Measurements from ENCODE around the gene NHSL1. TPM values are rescaled to one million over a fixed set of nuclear protein-coding genes. Genes with fewer than 3 reads are reported as not detected.
A peak's percentile ranks its signal among the peaks of the same experiment; 100 is the strongest.

Gene NHSL1
- total RNA-seq, 2 experiments from 2014 or later, result 0.20 to 0.35 TPM

DNA sequence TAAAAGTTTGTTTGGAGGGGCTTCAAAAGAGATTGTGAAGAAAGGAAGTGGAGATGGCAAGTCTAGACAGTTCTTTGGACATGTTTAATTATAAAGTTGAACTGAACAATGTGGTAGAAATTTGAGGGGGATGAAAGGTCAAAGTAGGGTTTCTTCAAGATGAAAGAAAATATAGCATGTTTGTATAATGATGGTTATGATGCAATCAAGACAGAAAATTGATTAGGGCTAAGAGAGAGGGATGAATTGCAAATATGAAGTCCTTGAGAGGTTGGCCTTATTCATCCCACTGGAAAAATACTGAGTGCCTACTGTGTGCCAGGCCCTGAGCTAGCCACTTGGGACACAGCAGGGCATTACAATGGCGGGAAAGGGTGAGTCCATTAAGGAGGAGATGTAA, 37.6 kb downstream of the NHSL1 start:
- no peak for ATAC-seq
- no peak overlapping the region for H3K4me3 Mint-ChIP-seq
- H3K4me1 Mint-ChIP-seq, result peaks cover 4% of the 10 kb centered on the region
- no peak for DNase-seq
- CTCF ChIA-PET, result no interaction called here
- H3K9me3 Mint-ChIP-seq (ENCODE audit: low read depth), result no peaks in the 10 kb centered on the region
- H3K27ac Mint-ChIP-seq, result no peak overlapping the region
- H3K36me3 Mint-ChIP-seq, result peaks cover 1% of the 10 kb centered on the region
- H3K27me3 Mint-ChIP-seq, result no peaks in the 10 kb centered on the region

DNA sequence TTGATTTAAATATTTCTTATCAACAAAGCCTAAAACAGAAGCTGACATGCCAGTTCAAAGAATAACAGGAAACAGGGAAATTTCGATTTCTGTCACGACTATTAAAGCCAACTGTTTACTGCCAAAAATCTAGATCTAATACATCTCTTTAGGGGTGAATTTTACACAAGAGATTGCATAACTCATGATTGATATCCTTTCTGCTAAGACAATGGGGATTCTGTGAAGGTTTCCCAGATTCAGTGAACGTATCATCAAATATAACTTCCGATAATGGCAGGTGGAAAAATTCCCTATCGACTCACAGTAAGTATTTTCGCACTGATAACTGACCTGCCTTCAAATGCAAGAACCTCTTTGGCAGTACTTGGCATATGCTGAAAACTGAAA, 42.9 kb downstream of the NHSL1 start:
- H3K9me3 Mint-ChIP-seq (ENCODE audit: low read depth), result no peaks in the 10 kb centered on the region
- no peak for DNase-seq
- peak overlapping the region; percentile 76 for H3K27ac Mint-ChIP-seq
- peaks cover 1% of the 10 kb centered on the region for H3K36me3 Mint-ChIP-seq
- peak overlapping the region; percentile 16 for H3K4me3 Mint-ChIP-seq
- peaks cover 20% of the 10 kb centered on the region for H3K4me1 Mint-ChIP-seq
- no peaks in the 10 kb centered on the region for H3K27me3 Mint-ChIP-seq
- CTCF ChIA-PET, result interaction anchor here (1.2 to 2.2 kb wide), 6 partner anchors 15 to 341 kb away, joined by 3 to 8 read pairs (median 5); partner anchors contain the start of gene HEBP2
- no peak for ATAC-seq

DNA sequence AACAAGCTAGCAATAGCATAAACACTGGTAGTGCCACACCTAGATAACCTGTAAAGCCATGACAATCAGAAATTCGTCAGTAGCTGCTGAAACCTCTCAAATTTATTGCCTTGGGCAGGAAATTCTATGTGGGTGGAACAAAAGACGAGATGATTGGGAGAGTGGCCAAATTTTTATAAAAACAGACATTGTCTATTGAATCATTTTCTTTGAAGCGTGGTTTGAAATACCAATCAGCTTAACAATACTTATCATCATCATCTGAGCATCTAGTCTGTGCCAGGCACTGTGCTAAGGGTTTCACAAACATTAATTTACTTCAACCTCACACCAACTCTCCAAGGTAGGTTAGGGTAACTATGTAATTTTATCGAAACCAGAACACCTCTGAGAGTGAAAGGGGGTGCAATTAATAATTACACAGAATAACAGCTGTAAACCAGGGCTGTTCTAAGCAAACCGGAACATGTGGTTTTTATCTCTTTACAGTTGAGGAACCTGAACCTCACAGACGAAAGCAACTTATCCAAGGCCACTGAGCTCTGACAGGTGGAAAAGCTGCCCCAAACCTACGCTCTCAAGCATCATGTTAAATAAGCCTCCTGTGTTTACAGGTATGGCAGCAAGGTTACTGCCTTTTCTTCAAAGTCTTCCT, 43.4 kb downstream of the NHSL1 start:
- CTCF ChIA-PET, result interaction anchor here (1.2 to 2.2 kb wide), 6 partner anchors 14 to 340 kb away, joined by 3 to 8 read pairs (median 5); partner anchors contain the start of gene HEBP2
- H3K4me3 Mint-ChIP-seq, result peak overlapping the region; percentile 22
- H3K36me3 Mint-ChIP-seq, result no peaks in the 10 kb centered on the region
- H3K27me3 Mint-ChIP-seq, result no peaks in the 10 kb centered on the region
- no peaks in the 10 kb centered on the region for H3K9me3 Mint-ChIP-seq (ENCODE audit: low read depth)
- peak overlapping the region; percentile 76 for H3K27ac Mint-ChIP-seq
- ATAC-seq (peak; percentile 73), DNase-seq (peak; percentile 50)
- H3K4me1 Mint-ChIP-seq, result peaks cover 22% of the 10 kb centered on the region

DNA sequence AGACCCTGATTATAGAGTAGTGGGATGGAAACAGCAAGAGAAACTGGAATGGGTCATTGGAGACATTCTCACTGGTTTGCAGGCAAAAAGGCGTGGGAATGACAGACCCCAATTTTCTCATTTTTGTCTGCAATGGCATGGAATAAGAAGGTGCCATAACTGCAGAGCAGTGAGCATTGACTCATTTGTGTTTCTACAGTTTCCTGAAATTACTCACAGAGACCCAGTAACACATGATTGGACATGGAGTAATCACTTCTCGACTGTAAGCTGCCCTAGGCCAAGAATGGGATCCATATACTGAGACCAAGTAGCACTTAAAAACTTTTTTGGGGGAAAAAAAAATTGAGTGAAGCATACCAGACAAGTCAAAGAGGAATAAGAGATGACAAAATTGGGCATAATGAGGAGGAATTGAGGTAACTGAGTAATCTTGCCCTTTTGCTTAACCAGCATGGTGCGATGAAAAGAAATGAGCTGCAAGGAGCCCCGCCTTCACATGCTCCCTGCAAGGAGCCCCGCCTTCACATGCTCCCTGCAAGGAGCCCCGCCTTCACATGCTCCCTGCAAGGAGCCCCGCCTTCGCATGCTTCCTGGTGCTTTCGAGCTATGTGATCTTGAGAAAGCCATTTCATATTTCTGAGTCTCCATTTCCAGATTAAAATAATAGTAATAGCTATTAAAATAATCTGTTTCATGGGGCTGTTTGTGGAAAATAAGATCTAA, 44.1 kb downstream of the NHSL1 start:
- CTCF ChIA-PET, result interaction anchor here (1.3 to 2.2 kb wide), 5 partner anchors 26 to 339 kb away, joined by 4 to 8 read pairs (median 5); partner anchors contain the start of gene HEBP2
- DNase-seq (peak; percentile 73), ATAC-seq (peak; percentile 75)
- Mint-ChIP-seq H3K4me1 (peaks cover 27% of the 10 kb centered on the region), H3K36me3 (no peaks in the 10 kb centered on the region), H3K27me3 (no peaks in the 10 kb centered on the region), H3K9me3 (ENCODE audit: low read depth) (no peaks in the 10 kb centered on the region), H3K27ac (peak overlapping the region; percentile 76), H3K4me3 (no peak overlapping the region)

DNA sequence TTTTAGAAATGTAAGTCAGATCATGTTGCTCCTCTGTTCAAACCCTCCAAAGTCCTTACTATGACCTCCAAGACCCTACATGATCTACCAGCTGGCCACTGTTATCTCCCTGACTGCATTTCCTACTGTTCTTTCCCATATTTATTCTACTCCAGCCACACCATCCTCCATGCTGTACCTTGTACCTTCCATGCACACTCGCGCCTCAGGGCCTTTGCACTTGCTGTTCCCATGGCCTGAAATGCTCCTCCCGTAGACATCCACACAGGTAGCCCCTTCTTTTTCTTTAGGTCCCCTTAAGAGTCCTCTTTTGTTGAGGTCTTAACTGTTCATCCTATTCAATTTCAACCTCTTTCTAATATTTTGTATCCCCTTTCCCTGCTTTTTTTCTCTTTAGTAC, 48.3 kb downstream of the NHSL1 start:
- CTCF ChIA-PET, result interaction anchor here (0.6 kb wide), 1 partner anchor 332 kb away, joined by 3 read pairs; no protein-coding TSS in a partner anchor
- peaks cover 2% of the 10 kb centered on the region for H3K27me3 Mint-ChIP-seq
- H3K4me1 Mint-ChIP-seq, result peaks cover 20% of the 10 kb centered on the region
- H3K4me3 Mint-ChIP-seq, result no peak overlapping the region
- H3K9me3 Mint-ChIP-seq (ENCODE audit: low read depth), result no peaks in the 10 kb centered on the region
- DNase-seq (no peak), ATAC-seq (no peak)
- no peak overlapping the region for H3K27ac Mint-ChIP-seq
- no peaks in the 10 kb centered on the region for H3K36me3 Mint-ChIP-seq

DNA sequence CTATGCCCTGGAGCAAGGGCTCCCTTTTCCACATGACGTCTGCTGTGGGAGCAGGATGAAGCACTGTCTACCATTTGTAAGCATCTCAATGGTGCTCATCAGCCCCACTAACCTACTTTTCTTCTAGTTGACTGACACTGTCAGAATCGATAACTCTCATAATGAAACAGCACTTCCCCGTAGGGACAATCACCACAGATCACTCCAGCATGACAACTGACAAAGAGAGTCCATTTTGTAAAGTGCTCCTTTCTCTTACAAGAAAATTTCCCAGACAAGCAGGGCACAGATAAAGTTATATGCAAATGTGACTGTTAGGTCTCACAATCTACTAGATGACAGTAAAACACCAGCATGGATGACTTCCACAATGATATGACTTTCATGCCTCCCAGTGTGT, 48.8 kb downstream of the NHSL1 start:
- no peak for DNase-seq
- ATAC-seq, result no peak
- H3K36me3 Mint-ChIP-seq, result no peaks in the 10 kb centered on the region
- H3K4me3 Mint-ChIP-seq, result no peak overlapping the region
- CTCF ChIA-PET, result no interaction called here
- H3K27ac Mint-ChIP-seq, result no peak overlapping the region
- no peaks in the 10 kb centered on the region for H3K9me3 Mint-ChIP-seq (ENCODE audit: low read depth)
- peaks cover 2% of the 10 kb centered on the region for H3K27me3 Mint-ChIP-seq
- peaks cover 15% of the 10 kb centered on the region for H3K4me1 Mint-ChIP-seq

DNA sequence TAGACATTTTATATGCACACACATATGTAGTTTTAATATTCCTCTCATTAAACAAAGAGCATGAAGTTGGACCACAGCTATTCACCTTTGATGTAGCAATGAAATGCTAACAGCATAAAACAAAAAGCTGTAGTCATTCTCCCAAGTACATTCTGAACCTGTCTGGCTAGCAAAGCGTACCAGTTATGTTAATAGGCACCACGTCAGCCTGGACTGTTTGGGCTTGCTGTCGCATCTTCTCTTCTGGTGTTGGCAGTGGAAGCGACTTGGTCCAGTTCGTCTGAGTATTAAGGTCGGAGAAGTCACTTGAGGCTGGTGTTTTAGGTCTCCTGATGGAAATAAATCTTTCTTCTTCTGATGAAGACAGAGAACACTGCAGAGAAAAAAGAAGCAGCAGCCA, 52.5 kb downstream of the NHSL1 start:
- no peak for ATAC-seq

DNA sequence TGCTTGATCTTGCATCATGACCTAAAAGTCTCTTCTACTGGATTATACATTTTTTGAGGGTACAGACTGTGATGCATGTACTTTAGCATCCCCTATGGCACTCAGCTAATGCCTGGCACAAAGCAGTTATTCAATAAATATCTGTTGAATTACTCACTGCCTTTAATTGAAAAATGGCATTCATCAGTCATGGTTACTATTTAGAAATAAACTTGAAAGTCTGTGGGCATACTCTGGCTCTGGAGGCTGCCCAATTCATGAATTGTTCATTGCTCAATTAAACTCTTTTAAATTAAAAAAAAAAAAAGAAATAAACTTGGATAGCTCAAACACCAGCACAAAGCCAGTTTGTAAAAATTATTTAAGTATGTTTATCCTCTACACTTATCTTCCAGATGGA, 55.3 kb downstream of the NHSL1 start:
- no peak for ATAC-seq
- Mint-ChIP-seq H3K4me3 (no peak overlapping the region), H3K36me3 (no peaks in the 10 kb centered on the region), H3K27me3 (peaks cover 2% of the 10 kb centered on the region), H3K9me3 (ENCODE audit: low read depth) (no peaks in the 10 kb centered on the region), H3K27ac (no peak overlapping the region), H3K4me1 (no peaks in the 10 kb centered on the region)
- DNase-seq, result no peak
- CTCF ChIA-PET, result no interaction called here

More for the DNA sequence above, 52.5 kb downstream of the NHSL1 start:
- Mint-ChIP-seq H3K27me3 (peaks cover 2% of the 10 kb centered on the region), H3K4me3 (no peak overlapping the region), H3K36me3 (no peaks in the 10 kb centered on the region), H3K9me3 (ENCODE audit: low read depth) (no peaks in the 10 kb centered on the region), H3K27ac (no peak overlapping the region), H3K4me1 (peaks cover 6% of the 10 kb centered on the region)
- CTCF ChIA-PET, result interaction anchor here (1.1 kb wide), 1 partner anchor 331 kb away, joined by 3 read pairs; no protein-coding TSS in a partner anchor
- no peak for DNase-seq

DNA sequence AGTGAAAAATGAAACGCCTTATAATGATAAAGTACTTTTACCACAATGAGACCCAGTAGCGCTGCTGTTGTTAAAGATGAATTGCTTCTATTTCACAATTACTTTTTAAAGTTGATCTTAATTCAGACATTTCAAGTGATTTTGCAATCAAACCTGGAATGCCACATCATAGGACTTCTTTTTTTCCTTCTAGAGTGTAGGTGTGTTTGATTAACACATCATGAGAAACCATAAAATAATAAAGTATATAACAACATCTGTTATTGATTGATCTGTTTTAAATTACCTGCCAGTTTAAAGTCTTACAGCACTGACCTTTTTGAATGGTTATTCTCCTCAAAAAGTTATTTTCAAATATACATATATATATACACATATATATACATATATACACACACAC, 56.6 kb downstream of the NHSL1 start:
- no peaks in the 10 kb centered on the region for H3K9me3 Mint-ChIP-seq (ENCODE audit: low read depth)
- H3K27ac Mint-ChIP-seq, result no peak overlapping the region
- CTCF ChIA-PET, result interaction anchor here (1.5 kb wide), 1 partner anchor 14 kb away, joined by 3 read pairs; no protein-coding TSS in a partner anchor
- DNase-seq, result no peak
- ATAC-seq, result no peak
- H3K27me3 Mint-ChIP-seq, result peaks cover 2% of the 10 kb centered on the region
- no peak overlapping the region for H3K4me3 Mint-ChIP-seq
- H3K4me1 Mint-ChIP-seq, result no peaks in the 10 kb centered on the region
- H3K36me3 Mint-ChIP-seq, result no peaks in the 10 kb centered on the region

DNA sequence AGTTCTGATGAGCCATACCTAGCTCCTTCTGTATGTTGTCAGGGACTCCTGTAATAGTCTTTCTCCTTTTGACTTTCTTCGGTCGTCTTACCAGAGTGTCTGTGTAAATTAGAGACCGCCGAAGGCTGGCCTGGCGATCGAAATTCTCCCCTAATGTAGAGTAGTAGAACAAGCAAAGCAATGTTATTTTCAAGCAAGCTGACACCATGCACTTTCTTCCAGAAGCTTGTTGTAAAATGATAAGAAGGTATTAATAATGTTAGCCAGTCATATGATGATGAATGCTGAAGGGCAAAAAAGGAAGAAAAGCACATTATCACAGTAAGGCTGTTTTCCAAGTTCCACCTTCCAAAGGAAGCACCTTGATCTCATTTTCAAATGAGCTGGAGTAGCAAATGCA, 57.3 kb downstream of the NHSL1 start:
- CTCF ChIA-PET, result interaction anchor here (1.5 kb wide), 1 partner anchor 14 kb away, joined by 3 read pairs; no protein-coding TSS in a partner anchor

DNA sequence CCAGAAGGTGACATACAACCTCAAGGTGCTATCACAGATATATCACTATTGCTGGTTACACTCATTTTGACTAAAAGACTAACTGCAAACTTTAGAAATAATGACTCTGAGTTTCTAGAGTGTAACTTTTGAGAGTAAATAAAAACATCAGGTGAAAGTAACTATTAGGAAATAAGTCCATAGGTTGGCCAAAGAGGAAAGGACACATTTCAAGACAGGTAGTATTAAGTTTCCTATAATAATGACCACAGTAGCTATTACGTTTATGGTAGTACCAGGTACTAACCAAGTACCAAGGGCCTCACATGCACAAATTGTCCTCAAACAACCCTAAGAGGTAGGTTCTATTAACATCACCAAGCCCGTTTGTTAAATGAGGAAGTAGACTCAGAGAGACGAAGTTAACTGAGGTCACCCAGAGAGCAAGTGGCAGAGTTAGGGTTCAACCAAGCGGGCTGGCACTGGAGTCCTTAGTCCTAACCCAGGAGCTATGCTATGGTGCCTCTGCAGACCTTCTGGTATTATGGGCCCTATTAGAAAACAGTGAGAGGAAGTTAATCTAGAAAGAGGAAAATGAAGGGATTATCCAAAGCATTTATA, 58.4 kb downstream of the NHSL1 start:
- ATAC-seq (no peak), DNase-seq (no peak)
- Mint-ChIP-seq H3K27ac (no peak overlapping the region), H3K4me1 (no peaks in the 10 kb centered on the region), H3K9me3 (ENCODE audit: low read depth) (no peaks in the 10 kb centered on the region), H3K36me3 (no peaks in the 10 kb centered on the region), H3K27me3 (no peaks in the 10 kb centered on the region), H3K4me3 (no peak overlapping the region)
- CTCF ChIA-PET, result interaction anchor here (1.2 to 1.6 kb wide), 3 partner anchors 10 to 68 kb away, joined by 3 to 5 read pairs (median 3); no protein-coding TSS in a partner anchor

More for the DNA sequence above, 57.3 kb downstream of the NHSL1 start:
- Mint-ChIP-seq H3K27ac (no peak overlapping the region), H3K9me3 (ENCODE audit: low read depth) (no peaks in the 10 kb centered on the region), H3K4me3 (no peak overlapping the region), H3K27me3 (peaks cover 2% of the 10 kb centered on the region), H3K4me1 (no peaks in the 10 kb centered on the region), H3K36me3 (no peaks in the 10 kb centered on the region)
- ATAC-seq (no peak), DNase-seq (no peak)

DNA sequence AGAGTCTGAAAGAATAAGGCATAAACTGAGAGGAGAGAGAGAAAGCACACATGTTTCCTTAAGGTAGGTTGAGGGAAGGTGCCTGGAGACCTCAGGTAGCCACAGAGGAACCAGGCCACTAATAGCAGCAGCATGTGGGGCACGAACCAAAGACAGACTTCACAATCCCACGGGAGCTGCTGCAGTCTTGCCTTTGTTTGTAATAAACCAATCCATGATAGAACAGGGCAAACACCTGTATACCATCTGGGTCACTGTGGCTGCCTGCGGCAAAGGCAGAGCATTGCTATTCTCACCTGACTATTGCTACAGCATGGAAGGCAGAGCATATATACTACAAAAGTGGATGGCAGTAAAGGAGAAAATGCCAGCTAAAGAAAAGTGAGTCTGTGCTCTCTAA, 59.0 kb downstream of the NHSL1 start:
- Mint-ChIP-seq H3K4me1 (no peaks in the 10 kb centered on the region), H3K9me3 (ENCODE audit: low read depth) (no peaks in the 10 kb centered on the region), H3K4me3 (no peak overlapping the region), H3K36me3 (no peaks in the 10 kb centered on the region), H3K27ac (no peak overlapping the region), H3K27me3 (no peaks in the 10 kb centered on the region)
- CTCF ChIA-PET, result interaction anchor here (1.2 to 1.6 kb wide), 2 partner anchors 10 to 69 kb away, joined by 3 to 5 read pairs; no protein-coding TSS in a partner anchor
- no peak for DNase-seq
- no peak for ATAC-seq

DNA sequence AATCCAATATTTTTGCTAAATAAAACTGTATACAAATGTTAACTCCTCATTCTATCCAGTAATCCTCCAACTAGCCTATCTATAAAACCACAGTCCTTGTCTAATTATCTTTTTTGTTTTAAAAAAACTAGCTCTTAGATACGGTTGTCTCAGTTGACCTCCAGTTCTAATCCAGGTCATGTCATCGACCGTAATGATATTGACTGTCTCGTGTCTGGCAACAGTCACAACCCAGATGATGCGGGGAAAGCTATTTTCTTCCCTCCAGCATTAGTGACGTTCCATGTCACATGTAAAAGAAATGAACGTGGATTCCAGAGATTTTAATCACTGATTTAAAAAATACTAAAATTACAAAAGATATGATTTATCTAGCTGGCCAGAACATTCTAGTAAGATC, 59.7 kb downstream of the NHSL1 start:
- no peak for ATAC-seq
- H3K27me3 Mint-ChIP-seq, result no peaks in the 10 kb centered on the region

More for the DNA sequence above, 59.7 kb downstream of the NHSL1 start:
- H3K9me3 Mint-ChIP-seq (ENCODE audit: low read depth), result no peaks in the 10 kb centered on the region
- H3K4me1 Mint-ChIP-seq, result no peaks in the 10 kb centered on the region
- H3K27ac Mint-ChIP-seq, result no peak overlapping the region
- no peaks in the 10 kb centered on the region for H3K36me3 Mint-ChIP-seq
- no peak for DNase-seq
- no peak overlapping the region for H3K4me3 Mint-ChIP-seq
- CTCF ChIA-PET, result interaction anchor here (1.2 to 1.6 kb wide), 2 partner anchors 9 to 70 kb away, joined by 3 to 5 read pairs; no protein-coding TSS in a partner anchor
